ENCODE results near the gene MID1IP1. TPM values are rescaled to one million over a fixed set of nuclear protein-coding genes. Genes with fewer than 3 reads are reported as not detected.

Gene MID1IP1
- total RNA-seq, 1 donor from 2014 or later = 76.1 TPM

DNA sequence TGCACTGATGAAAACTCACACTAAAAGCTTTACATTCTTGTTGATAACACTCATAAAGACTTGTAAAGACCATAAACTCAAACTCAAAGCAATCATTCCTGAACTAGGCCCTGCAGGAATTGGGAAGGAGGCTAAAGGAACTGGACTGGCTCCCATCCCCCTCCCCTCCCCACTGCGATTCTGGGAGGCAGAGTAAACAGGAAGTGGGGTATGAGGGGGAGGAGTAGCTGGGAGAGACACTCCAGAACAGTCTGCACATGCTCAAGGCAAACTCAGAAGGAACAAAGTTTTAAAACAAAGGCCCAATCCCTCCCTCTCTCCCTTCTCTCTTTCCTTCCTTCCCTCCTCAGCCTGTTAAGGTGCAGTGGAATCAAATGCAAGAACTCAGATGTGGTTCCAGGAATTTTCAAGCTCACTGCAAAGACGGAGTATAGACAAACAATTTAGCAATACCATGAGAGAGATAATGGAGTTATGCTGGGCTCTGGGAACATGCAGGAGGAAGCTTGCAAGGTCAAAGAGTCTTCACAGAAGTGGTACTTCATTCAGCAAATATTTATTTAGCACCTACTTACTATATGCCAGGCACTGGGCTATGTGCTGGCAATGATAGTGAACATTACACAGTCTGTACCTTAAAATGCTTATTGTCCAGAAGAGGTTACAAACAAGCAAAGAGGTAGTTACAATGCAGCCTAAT, 15.9 kb downstream of the MID1IP1 start:
- DNase-seq (ENCODE audit: low spot score in 2 of 2) = peak in 1 of 2 donors; percentile 66
- no peaks in the 10 kb centered on the region for H3K27me3 ChIP-seq
- no peaks in the 10 kb centered on the region for H3K36me3 ChIP-seq
- H3K4me1 ChIP-seq = no peaks in the 10 kb centered on the region
- TF ChIP-seq, protein P1, sequence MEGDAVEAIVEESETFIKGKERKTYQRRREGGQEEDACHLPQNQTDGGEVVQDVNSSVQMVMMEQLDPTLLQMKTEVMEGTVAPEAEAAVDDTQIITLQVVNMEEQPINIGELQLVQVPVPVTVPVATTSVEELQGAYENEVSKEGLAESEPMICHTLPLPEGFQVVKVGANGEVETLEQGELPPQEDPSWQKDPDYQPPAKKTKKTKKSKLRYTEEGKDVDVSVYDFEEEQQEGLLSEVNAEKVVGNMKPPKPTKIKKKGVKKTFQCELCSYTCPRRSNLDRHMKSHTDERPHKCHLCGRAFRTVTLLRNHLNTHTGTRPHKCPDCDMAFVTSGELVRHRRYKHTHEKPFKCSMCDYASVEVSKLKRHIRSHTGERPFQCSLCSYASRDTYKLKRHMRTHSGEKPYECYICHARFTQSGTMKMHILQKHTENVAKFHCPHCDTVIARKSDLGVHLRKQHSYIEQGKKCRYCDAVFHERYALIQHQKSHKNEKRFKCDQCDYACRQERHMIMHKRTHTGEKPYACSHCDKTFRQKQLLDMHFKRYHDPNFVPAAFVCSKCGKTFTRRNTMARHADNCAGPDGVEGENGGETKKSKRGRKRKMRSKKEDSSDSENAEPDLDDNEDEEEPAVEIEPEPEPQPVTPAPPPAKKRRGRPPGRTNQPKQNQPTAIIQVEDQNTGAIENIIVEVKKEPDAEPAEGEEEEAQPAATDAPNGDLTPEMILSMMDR (IDR thresholded peaks at IDR 0.05) = no peak
- H3K4me3 ChIP-seq = no peak overlapping the region
- H3K9me3 ChIP-seq = no peaks in the 10 kb centered on the region
- intact Hi-C loops (cut with DNase I) = no loop called here
- H3K27ac ChIP-seq = no peak overlapping the region

DNA sequence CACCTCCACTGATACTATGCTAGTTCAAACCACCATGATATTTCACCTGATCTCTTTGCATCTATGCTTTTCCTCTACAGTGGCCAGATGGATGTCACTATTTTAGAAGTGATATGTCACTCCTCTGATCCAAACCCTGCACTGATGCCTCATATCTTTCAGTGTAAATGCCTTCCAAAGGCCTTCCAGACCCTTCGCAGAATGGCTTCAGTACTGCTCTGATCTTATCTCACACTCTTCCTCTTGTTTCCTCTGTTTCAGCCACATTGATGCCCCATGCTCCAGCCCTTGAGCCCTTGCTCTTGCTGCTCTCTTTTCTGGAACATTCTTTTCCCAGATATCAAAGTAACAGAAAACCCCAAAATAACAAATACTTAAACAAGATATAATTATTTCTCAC, 17.9 kb downstream of the MID1IP1 start:
- intact Hi-C loops (cut with DNase I) = no loop called here
- Histone ChIP-seq H3K4me1 (no peaks in the 10 kb centered on the region), H3K36me3 (no peaks in the 10 kb centered on the region), H3K27me3 (no peaks in the 10 kb centered on the region), H3K4me3 (no peak overlapping the region), H3K9me3 (no peaks in the 10 kb centered on the region), H3K27ac (no peak overlapping the region)
- TF ChIP-seq, protein P1 (IDR thresholded peaks at IDR 0.05) = no peak
- no peak for DNase-seq (ENCODE audit: low spot score in 2 of 2)

DNA sequence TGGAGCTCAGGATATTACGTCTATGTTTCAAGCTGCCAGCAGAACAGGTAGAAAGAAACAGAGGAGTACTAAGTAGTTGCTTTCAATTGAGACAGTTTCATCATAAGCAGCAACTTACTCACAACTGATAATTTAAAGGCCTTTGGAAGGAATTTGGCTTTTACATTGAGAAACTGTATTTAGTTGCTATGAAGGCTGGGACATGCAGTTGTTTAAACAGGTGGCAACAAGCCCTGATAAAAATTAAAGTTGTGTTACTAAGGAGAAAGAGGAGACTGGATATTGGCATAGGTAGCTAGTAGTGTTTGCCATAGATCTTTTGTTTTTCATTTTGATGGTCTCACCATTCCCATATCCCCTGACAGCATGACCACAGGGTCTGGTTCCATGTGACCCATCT, 18.4 kb downstream of the MID1IP1 start:
- no peaks in the 10 kb centered on the region for H3K9me3 ChIP-seq
- H3K4me1 ChIP-seq = no peaks in the 10 kb centered on the region
- H3K27me3 ChIP-seq = no peaks in the 10 kb centered on the region
- no peak for DNase-seq (ENCODE audit: low spot score in 2 of 2)
- intact Hi-C loops (cut with DNase I) = no loop called here
- H3K27ac ChIP-seq = no peak overlapping the region
- no peaks in the 10 kb centered on the region for H3K36me3 ChIP-seq
- no peak overlapping the region for H3K4me3 ChIP-seq
- TF ChIP-seq, protein P1 (IDR thresholded peaks at IDR 0.05) = no peak

DNA sequence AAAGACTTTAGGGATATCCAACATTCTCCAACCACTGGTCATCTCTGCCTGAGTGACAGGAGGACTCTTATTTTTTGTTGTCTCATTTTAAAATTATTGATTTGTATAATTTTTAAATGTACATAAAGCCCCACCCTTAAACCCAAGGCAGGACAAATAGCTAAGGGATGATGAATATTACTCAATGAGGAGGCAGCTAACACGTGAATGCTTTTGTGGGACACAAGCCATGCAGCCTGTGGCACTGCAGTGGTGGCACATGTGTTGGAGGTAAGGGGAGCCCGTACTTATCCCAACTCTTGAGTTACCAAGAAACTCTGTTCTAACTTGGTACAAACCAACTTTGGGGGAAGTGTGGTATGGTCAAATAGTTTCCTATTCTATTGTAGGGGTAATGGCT, 19.5 kb downstream of the MID1IP1 start:
- H3K9me3 ChIP-seq = no peaks in the 10 kb centered on the region
- H3K4me3 ChIP-seq = no peak overlapping the region
- H3K4me1 ChIP-seq = no peaks in the 10 kb centered on the region
- intact Hi-C loops (cut with DNase I) = no loop called here
- TF ChIP-seq, protein P1 (IDR thresholded peaks at IDR 0.05) = no peak
- H3K36me3 ChIP-seq = no peaks in the 10 kb centered on the region
- H3K27me3 ChIP-seq = no peaks in the 10 kb centered on the region
- no peak overlapping the region for H3K27ac ChIP-seq
- DNase-seq (ENCODE audit: low spot score in 2 of 2) = no peak

DNA sequence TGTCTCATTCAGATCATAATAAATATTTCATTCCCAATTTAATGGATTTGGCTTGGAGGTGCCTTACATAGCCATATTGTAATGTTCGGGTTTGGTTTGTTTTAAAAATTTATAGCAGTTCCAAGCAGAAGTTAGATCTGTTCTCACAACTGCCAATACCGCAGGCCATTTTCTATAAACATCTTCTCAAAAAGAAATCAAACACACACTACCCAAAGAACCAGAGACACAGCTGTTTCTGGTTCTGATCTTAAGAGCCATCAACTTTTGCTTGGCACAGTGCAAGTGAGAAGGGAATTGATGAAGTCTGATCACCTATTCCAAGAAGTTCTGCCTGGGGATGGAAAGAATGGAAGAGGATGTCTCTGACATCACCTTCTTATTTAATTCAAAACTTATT, 22.9 kb downstream of the MID1IP1 start:
- Histone ChIP-seq H3K9me3 (no peaks in the 10 kb centered on the region), H3K36me3 (no peaks in the 10 kb centered on the region), H3K4me3 (no peak overlapping the region), H3K27ac (no peak overlapping the region), H3K27me3 (no peaks in the 10 kb centered on the region), H3K4me1 (no peaks in the 10 kb centered on the region)
- TF ChIP-seq, protein P1 (IDR thresholded peaks at IDR 0.05) = no peak
- intact Hi-C loops (cut with DNase I) = no loop called here
- no peak for DNase-seq (ENCODE audit: low spot score in 2 of 2)

DNA sequence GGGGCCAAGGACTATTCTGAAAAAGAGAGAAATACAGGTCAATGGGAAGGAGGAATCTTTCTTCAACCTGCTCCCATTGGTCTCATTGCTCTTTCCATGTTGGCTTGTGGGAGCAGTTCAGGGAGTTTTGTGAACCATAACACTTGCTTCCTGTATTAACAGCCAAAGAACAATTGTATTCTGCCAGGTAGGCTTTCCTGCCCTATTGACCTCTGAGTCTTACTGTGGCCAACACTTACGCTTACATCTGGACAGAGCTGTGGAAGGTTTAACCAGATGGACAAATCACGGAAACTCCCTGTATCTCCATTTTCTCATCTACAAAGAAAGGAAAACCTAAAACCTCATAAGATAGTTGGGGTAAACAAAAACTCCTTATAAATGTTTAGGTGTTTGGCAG, 30.7 kb downstream of the MID1IP1 start:
- TF ChIP-seq, protein P1 (IDR thresholded peaks at IDR 0.05) = no peak
- Histone ChIP-seq H3K4me1 (no peaks in the 10 kb centered on the region), H3K27ac (no peak overlapping the region), H3K9me3 (no peaks in the 10 kb centered on the region), H3K36me3 (no peaks in the 10 kb centered on the region), H3K27me3 (no peaks in the 10 kb centered on the region), H3K4me3 (no peak overlapping the region)
- DNase-seq (ENCODE audit: low spot score in 2 of 2) = no peak
- intact Hi-C loops (cut with DNase I) = no loop called here

Data from ascending aorta (tissue), 2 donors.